HEK293T (cell line): Measurements from ENCODE around the gene BRIP1.

Experiments
- CTCF ChIA-PET: fragments of 350-600 bp; formaldehyde crosslinking; extraction: SDS; loops from one replicate; lab custom pipeline; 2021; ENCODE audit warnings: antibody characterized with exemption, inconsistent platforms; lab: Yijun Ruan, JAX
- POLR2A ChIA-PET: fragments of 350-600 bp; formaldehyde crosslinking; extraction: SDS; loops from one replicate; lab custom pipeline; 2020; ENCODE audit warnings: antibody characterized with exemption, inconsistent platforms; lab: Yijun Ruan, JAX
- DNase-seq: peaks from one replicate; pipeline ENCODE4 v3.0.0; 2012; ENCODE audit warnings: mixed read lengths; ENCODE audit errors: extremely low spot score
- ARNT ChIP-seq: fragments of 450-650 bp; IDR thresholded peaks from 2 replicates; pipeline ENCODE4 v1.6.1; 2017; ENCODE audit warnings: mild to moderate bottlenecking
- BHLHE40 ChIP-seq: fragments of 450-650 bp; IDR thresholded peaks from 2 replicates; pipeline ENCODE4 v1.6.1; 2016; ENCODE audit warnings: mild to moderate bottlenecking, moderate library complexity, borderline replicate concordance
- CTBP1 ChIP-seq: fragments of 450-650 bp; IDR thresholded peaks from 2 replicates; pipeline ENCODE4 v1.6.1; 2016; ENCODE audit warnings: borderline replicate concordance
- ELF4 ChIP-seq: fragments of 450-650 bp; IDR thresholded peaks from 2 replicates; pipeline ENCODE4 v1.6.1; 2017; ENCODE audit warnings: antibody characterized with exemption
- FOXA1 ChIP-seq: fragments of 450-650 bp; IDR thresholded peaks from 2 replicates; pipeline ENCODE4 v1.6.1; 2016; ENCODE audit warnings: mild to moderate bottlenecking
- FOXK2 ChIP-seq: fragments of 450-650 bp; IDR thresholded peaks from 2 replicates; pipeline ENCODE4 v1.6.1; 2016; ENCODE audit warnings: mild to moderate bottlenecking
- FOXM1 ChIP-seq: fragments of 450-650 bp; IDR thresholded peaks from 2 replicates; pipeline ENCODE4 v1.6.1; 2017; ENCODE audit warnings: mild to moderate bottlenecking, borderline replicate concordance
- HDGF ChIP-seq: fragments of 450-650 bp; IDR thresholded peaks from 2 replicates; pipeline ENCODE4 v1.6.1; 2017; ENCODE audit warnings: antibody characterized with exemption, borderline replicate concordance
- L3MBTL2 ChIP-seq: fragments of 450-650 bp; conservative IDR thresholded peaks from 2 replicates; pipeline ENCODE4 v1.6.1; 2016; ENCODE audit warnings: mild to moderate bottlenecking
- LEF1 ChIP-seq: fragments of 450-650 bp; IDR thresholded peaks from 2 replicates; pipeline ENCODE4 v1.6.1; 2017; ENCODE audit warnings: mild to moderate bottlenecking, borderline replicate concordance
- NFRKB ChIP-seq: fragments of 450-650 bp; IDR thresholded peaks from 2 replicates; pipeline ENCODE4 v1.6.1; 2016; ENCODE audit warnings: mild to moderate bottlenecking, moderate library complexity
- PKNOX1 ChIP-seq: fragments of 450-650 bp; IDR thresholded peaks from 2 replicates; pipeline ENCODE4 v1.6.1; 2016
- SP1 ChIP-seq: fragments of 450-650 bp; IDR thresholded peaks from 2 replicates; pipeline ENCODE4 v1.6.1; 2017
- SUZ12 ChIP-seq: fragments of 450-650 bp; IDR thresholded peaks from 2 replicates; pipeline ENCODE4 v1.6.1; 2016; ENCODE audit warnings: mild to moderate bottlenecking
- TARDBP ChIP-seq: fragments of 450-650 bp; IDR thresholded peaks from 2 replicates; pipeline ENCODE4 v1.6.1; 2016
- ZNF384 ChIP-seq: fragments of 450-650 bp; IDR thresholded peaks from 2 replicates; pipeline ENCODE4 v1.6.1; 2016

BRIP1 gene

DNA sequence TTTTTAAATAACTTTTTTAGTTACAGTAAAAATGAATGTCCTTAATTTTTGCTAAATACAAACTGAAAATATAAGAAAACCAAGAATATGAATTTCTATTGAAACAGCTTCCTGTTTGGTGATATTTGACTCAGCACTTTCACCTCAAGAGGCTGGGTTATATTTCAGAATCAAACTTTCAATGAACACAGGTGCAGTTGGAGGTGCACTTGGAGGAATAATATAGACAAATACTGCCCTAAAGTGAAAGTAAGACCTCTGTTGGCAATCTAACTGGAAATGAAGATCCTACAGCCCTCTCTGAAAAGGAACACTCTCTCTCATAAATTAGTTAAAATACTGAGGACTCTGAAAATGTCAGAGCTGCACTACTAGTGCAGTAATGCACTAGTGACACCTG is 106.2 kb downstream of the BRIP1 start:
- DNase-seq = no peak
- CTCF ChIA-PET = no interaction called here
- POLR2A ChIA-PET = no interaction called here
- no peak for TF ChIP-seq ELF4
- no peak for TF ChIP-seq SUZ12
- no peak for TF ChIP-seq FOXM1
- no peak for TF ChIP-seq ARNT
- no peak for TF ChIP-seq FOXA1
- no peak for TF ChIP-seq SP1
- TF ChIP-seq TARDBP = no peak
- TF ChIP-seq PKNOX1 = no peak
- TF ChIP-seq NFRKB = no peak
- TF ChIP-seq L3MBTL2 = no peak
- no peak for TF ChIP-seq LEF1
- no peak for TF ChIP-seq HDGF
- TF ChIP-seq ZNF384 = no peak
- TF ChIP-seq BHLHE40 = no peak
- no peak for TF ChIP-seq CTBP1
- no peak for TF ChIP-seq FOXK2

DNA sequence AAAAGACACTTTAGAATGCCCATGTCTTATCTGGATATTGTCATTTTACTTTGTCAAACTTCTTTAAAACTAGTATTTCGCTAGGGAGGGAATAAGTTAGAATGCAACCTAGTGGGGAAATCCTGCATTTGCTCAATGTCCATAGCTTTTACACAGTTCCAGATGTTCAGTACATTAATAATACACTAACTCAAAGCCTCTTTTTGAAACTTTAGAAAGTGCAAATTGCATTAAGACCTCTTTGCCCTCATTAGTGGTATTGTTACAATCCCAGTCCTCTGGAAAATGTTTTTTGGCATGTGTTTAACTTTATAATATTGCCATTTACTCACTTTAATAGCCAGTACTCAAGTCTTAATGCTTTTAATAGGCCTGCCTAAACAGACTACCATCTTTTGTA is 106.8 kb downstream of the BRIP1 start:
- TF ChIP-seq FOXK2 = no peak
- TF ChIP-seq ELF4 = no peak
- no peak for TF ChIP-seq HDGF
- TF ChIP-seq LEF1 = no peak
- TF ChIP-seq TARDBP = no peak
- TF ChIP-seq PKNOX1 = no peak
- no peak for TF ChIP-seq ZNF384
- no peak for TF ChIP-seq NFRKB
- no peak for TF ChIP-seq L3MBTL2
- TF ChIP-seq BHLHE40 = no peak
- no peak for TF ChIP-seq SUZ12
- no peak for TF ChIP-seq FOXA1
- no peak for TF ChIP-seq FOXM1
- no peak for TF ChIP-seq ARNT
- no peak for TF ChIP-seq CTBP1
- no peak for TF ChIP-seq SP1
- CTCF ChIA-PET = no interaction called here
- POLR2A ChIA-PET = no interaction called here
- DNase-seq = no peak

- CTCF ChIA-PET = no interaction called here
- no peak for DNase-seq
- no peak for TF ChIP-seq PKNOX1
- TF ChIP-seq LEF1 = no peak
- TF ChIP-seq NFRKB = no peak
- no peak for TF ChIP-seq SP1
- no peak for TF ChIP-seq ELF4
- TF ChIP-seq FOXK2 = no peak
- no peak for TF ChIP-seq L3MBTL2
- no peak for TF ChIP-seq FOXM1
- no peak for TF ChIP-seq TARDBP
- TF ChIP-seq BHLHE40 = no peak
- no peak for TF ChIP-seq SUZ12
- POLR2A ChIA-PET = no interaction called here
Measured at GRCh38 chr17:61755668-61756067, 107.7 kb downstream of the BRIP1 start.

DNA sequence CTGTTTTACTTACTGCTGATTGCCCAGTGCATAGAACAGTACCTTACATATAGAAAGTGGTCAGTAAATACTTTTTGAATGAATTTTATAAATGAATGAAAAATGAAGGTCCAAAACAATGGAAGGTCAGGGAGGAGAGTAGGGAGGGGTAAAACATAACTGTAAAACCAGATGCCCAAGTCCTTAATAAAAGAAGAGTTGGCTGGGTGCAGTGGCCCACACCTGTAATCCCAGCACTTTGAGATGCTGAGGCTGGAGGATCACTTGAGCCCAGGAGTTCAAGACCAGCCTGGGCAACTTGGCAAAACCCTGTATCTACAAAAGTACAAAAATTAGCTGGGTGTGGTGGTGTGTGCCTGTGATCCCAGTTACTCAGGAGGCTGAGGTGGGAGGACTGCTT is 108.2 kb downstream of the BRIP1 start:
- DNase-seq = no peak
- POLR2A ChIA-PET = no interaction called here
- CTCF ChIA-PET = no interaction called here
- TF ChIP-seq LEF1 (no peak), HDGF (no peak), SP1 (no peak), CTBP1 (no peak), FOXK2 (no peak), PKNOX1 (no peak), NFRKB (no peak), TARDBP (no peak), FOXA1 (no peak), SUZ12 (no peak), BHLHE40 (no peak)

DNA sequence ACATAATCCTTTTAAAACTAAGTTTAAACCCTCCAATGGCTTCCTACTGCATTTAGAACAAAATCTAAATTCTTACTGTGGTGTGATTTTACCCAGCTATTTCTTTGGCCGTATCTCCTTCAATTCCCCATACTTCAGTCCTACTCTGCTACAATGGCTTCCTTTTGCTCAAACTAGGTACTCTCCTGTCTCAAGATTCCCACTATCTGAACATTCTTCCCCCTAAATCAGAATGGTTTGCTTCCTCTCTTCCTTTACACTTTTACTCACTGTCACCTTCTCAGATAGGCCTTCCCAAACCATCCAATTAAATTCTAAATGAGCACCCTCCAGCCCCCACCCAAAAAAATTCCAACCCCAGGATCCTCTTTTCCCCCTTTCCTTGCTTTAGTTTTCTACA is 109.2 kb downstream of the BRIP1 start:
- no peak for TF ChIP-seq ZNF384
- POLR2A ChIA-PET = no interaction called here
- no peak for DNase-seq
- CTCF ChIA-PET = no interaction called here

DNA sequence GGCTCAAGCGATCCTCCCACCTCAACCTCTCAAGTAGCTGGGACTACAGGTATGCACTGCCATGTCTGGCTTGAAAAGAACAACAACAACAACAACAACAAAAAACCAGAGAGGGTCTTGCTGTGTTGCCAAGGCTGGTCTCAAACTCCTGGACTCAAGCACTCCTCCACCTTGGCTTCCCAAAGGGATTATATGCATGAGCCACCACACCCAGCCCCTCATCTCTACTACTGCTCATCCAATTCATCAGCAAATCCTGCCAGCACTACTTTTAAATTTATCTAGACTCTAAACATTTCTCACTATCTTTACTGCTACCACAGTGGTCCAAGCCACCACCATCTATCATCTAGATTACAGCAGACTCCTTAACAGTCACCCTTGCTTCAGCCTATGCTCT is 109.6 kb downstream of the BRIP1 start:
- TF ChIP-seq HDGF (no peak), LEF1 (no peak), BHLHE40 (no peak), CTBP1 (no peak), PKNOX1 (no peak)
- CTCF ChIA-PET = no interaction called here
- POLR2A ChIA-PET = no interaction called here
- DNase-seq = no peak
